A172 (cell line): ENCODE data around the gene CERS4. TPM values are rescaled to one million over a fixed set of nuclear protein-coding genes. Genes with fewer than 3 reads are reported as not detected.
"Not testable (repeated sequence)": the region's sequence is repeated elsewhere in the genome, so short reads cannot be mapped to it uniquely, and the experiment has no call there.

ENCODE experiments used
- DNase-seq: peaks from one replicate; pipeline ENCODE4 v3.0.0-alpha.2; 2015; ENCODE audit warnings: low spot score
- total RNA-seq: library from RNA; depleted of rRNA; stranded (reverse); fragments of >200 nt; shearing (Covaris generic); gene quantifications from 2 replicates; pipeline ENCODE4 v1.2.3, GENCODE V29; 2014; rRNA removed

Gene CERS4
- total RNA-seq, 1 experiment from 2014 or later, result 19.7 TPM

- DNase-seq, result not testable (repeated sequence)
Observed at GRCh38 chr19:8264248-8264647, 55.1 kb downstream of the CERS4 start.

GRCh38 chr19:8265872-8266271 lies 56.7 kb downstream of the CERS4 start:
- DNase-seq, result no peak

- no peak for DNase-seq
Observed at GRCh38 chr19:8269724-8270123, 60.6 kb downstream of the CERS4 start.

GRCh38 chr19:8276508-8276907 lies 67.3 kb downstream of the CERS4 start:
- DNase-seq, result not testable (repeated sequence)

GRCh38 chr19:8291337-8291736 lies 82.2 kb downstream of the CERS4 start:
- not testable (repeated sequence) for DNase-seq

- no peak for DNase-seq
Observed at GRCh38 chr19:8302357-8302691, 93.2 kb downstream of the CERS4 start.

GRCh38 chr19:8302734-8303133 lies 93.6 kb downstream of the CERS4 start:
- no peak for DNase-seq

- DNase-seq, result no peak
Observed at GRCh38 chr19:8304841-8305621, 95.9 kb downstream of the CERS4 start.

- DNase-seq, result no peak
Observed at GRCh38 chr19:8305798-8306197, 96.6 kb downstream of the CERS4 start.

GRCh38 chr19:8306235-8307054 lies 97.3 kb downstream of the CERS4 start:
- no peak for DNase-seq

- DNase-seq, result no peak
Observed at GRCh38 chr19:8307400-8307964, 98.3 kb downstream of the CERS4 start.

- peak; percentile 83 for DNase-seq
Observed at GRCh38 chr19:8307965-8308866, 99.0 kb downstream of the CERS4 start, which contains the start of gene CD320. Gene CD320 (minus strand): TSS chr19:8308358. CDS start chr19:8308290, 68 bp downstream.

GRCh38 chr19:8308891-8309291 lies 99.7 kb downstream of the CERS4 start:
- DNase-seq, result no peak

- no peak for DNase-seq
Observed at GRCh38 chr19:8310342-8311055, 101.3 kb downstream of the CERS4 start.

GRCh38 chr19:8311461-8312260 lies 102.5 kb downstream of the CERS4 start:
- DNase-seq, result no peak

Other genes starting within 250 kb of the CERS4 start
- gene ELAVL1, start 203.7 kb upstream of the CERS4 start, total RNA-seq, result 69.3 and 79.7 TPM in 2 replicates
- gene CCL25, start 156.6 kb upstream of the CERS4 start, total RNA-seq, result not detected in 2 replicates
- 0.62 TPM in 1 of 2 replicates, not detected in the other for gene FBN3, start 59.8 kb upstream of the CERS4 start, total RNA-seq
- 53.1 and 70.6 TPM in 2 replicates for gene CD320, start 99.0 kb downstream of the CERS4 start, total RNA-seq
- gene NDUFA7, start 112.0 kb downstream of the CERS4 start, total RNA-seq, result 31.8 and 71.4 TPM in 2 replicates
- gene RPS28, start 112.1 kb downstream of the CERS4 start, total RNA-seq, result 193 and 479 TPM in 2 replicates
- gene KANK3, start 133.9 kb downstream of the CERS4 start, total RNA-seq, result 1.0 and 1.2 TPM in 2 replicates
- gene ANGPTL4, start 154.8 kb downstream of the CERS4 start, total RNA-seq, result not detected in 2 replicates
- gene RAB11B, start 181.0 kb downstream of the CERS4 start, total RNA-seq, result 3.1 and 8.0 TPM in 2 replicates
- gene MARCHF2, start 203.9 kb downstream of the CERS4 start, total RNA-seq, result 53.3 and 80.8 TPM in 2 replicates
- gene HNRNPM, start 235.6 kb downstream of the CERS4 start, total RNA-seq, result 97.9 and 102 TPM in 2 replicates